Fibroblast of lung (primary cell): ENCODE results near the gene CEP78. TPM values are rescaled to one million over a fixed set of nuclear protein-coding genes. Genes with fewer than 3 reads are reported as not detected.
A peak's percentile ranks its signal among the peaks of the same experiment; 100 is the strongest.

Experiments used
- DNase-seq, 2 donors: peaks; one replicate each; pipeline versions ENCODE4 v3.0.0 to v3.0.0-alpha.2; 2010; ENCODE audit warnings: low read depth in 2 of 2
- H2AFZ ChIP-seq: 2 replicates; pipeline ENCODE4 v1.5.1; 2012; ENCODE audit warnings: low read length, control low read depth, inconsistent platforms
- H3K27ac ChIP-seq: 2 replicates; pipeline ENCODE4 v1.5.1; 2011; ENCODE audit warnings: low read length, control low read depth; ENCODE audit not compliant: insufficient read depth
- H3K27me3 ChIP-seq: 2 replicates; pipeline ENCODE4 v1.5.1; 2011; ENCODE audit warnings: mild to moderate bottlenecking, low read length; ENCODE audit not compliant: control insufficient read depth, insufficient read depth
- H3K36me3 ChIP-seq: 2 replicates; pipeline ENCODE4 v1.5.1; 2011; ENCODE audit warnings: low read length; ENCODE audit not compliant: control insufficient read depth, insufficient read depth
- H3K4me1 ChIP-seq: 2 replicates; pipeline ENCODE4 v1.5.1; 2011; ENCODE audit warnings: low read length; ENCODE audit not compliant: control insufficient read depth, insufficient read depth; ENCODE audit errors: extremely low read depth
- H3K4me2 ChIP-seq: 2 replicates; pipeline ENCODE4 v1.5.1; 2011; ENCODE audit warnings: low read length, control low read depth; ENCODE audit not compliant: insufficient read depth; ENCODE audit errors: extremely low read depth
- H3K4me3 ChIP-seq, 4 experiments: fragments of 200-600 bp in 1 of 4; sonication (generic) in 1 of 4; replicated peaks in 1 of 4; 2 replicates each; pipeline ENCODE4 v1.5.1; 2011 to 2016; ENCODE audit warnings: low read length in 4 of 4, low read depth in 3 of 4, mild to moderate bottlenecking in 3 of 4, control low read depth in 2 of 4, inconsistent platforms in 1 of 4, mixed read lengths in 1 of 4; ENCODE audit not compliant: insufficient read depth in 1 of 4; ENCODE audit errors: control extremely low read depth in 1 of 4
- H3K79me2 ChIP-seq: 2 replicates; pipeline ENCODE4 v1.5.1; 2012; ENCODE audit warnings: mild to moderate bottlenecking, low read length, inconsistent platforms; ENCODE audit not compliant: control insufficient read depth, insufficient read depth
- H3K9ac ChIP-seq: 2 replicates; pipeline ENCODE4 v1.5.1; 2011; ENCODE audit warnings: mild to moderate bottlenecking, low read length, control low read depth; ENCODE audit not compliant: insufficient read depth
- H3K9me3 ChIP-seq: 2 replicates; pipeline ENCODE4 v1.5.1; 2012; ENCODE audit warnings: low read depth, low read length; ENCODE audit not compliant: control insufficient read depth, insufficient read depth
- H4K20me1 ChIP-seq: 2 replicates; pipeline ENCODE4 v1.5.1; 2011; ENCODE audit warnings: low read length; ENCODE audit not compliant: control insufficient read depth, insufficient read depth; ENCODE audit errors: extremely low read depth
- CTCF ChIP-seq, 2 donors: IDR thresholded peaks in 1 of 2; conservative IDR thresholded peaks in 1 of 2; 1 replicate in 1 of 2; 2 replicates in 1 of 2; pipeline ENCODE4 v1.5.1; 2011 to 2012; ENCODE audit warnings: low read length in 2 of 2, control low read depth in 1 of 2, inconsistent platforms in 1 of 2, low read depth in 1 of 2, mild to moderate bottlenecking in 1 of 2
- EZH2 ChIP-seq: IDR thresholded peaks from 2 replicates; pipeline ENCODE4 v1.5.1; 2012; ENCODE audit warnings: low read length, control low read depth, mild to moderate bottlenecking; ENCODE audit errors: missing control alignments
- polyA plus RNA-seq, 2 donors: library from polyadenylated mRNA; depleted of rRNA in 1 of 2; stranded (reverse) in 1 of 2; unstranded in 1 of 2; fragments of >200 nt; gene quantifications; 2 replicates each; pipeline ENCODE4 v1.2.1, GENCODE V29; 2011 to 2012; ENCODE audit warnings: missing spikeins in 1 of 2
- total RNA-seq: library from RNA; depleted of rRNA; stranded (reverse); fragments of >200 nt; gene quantifications from 2 replicates; pipeline ENCODE4 v1.2.1, GENCODE V29; 2014

The CEP78 gene
- total and polyA plus RNA-seq, 2 donors (not counting 1 experiment from before 2014, with no cell fraction given), result 8.9 to 10.4 TPM

- Histone ChIP-seq H4K20me1 (no peaks in the 10 kb centered on the region), H2AFZ (no peak overlapping the region), H3K4me3 (no peak overlapping the region), H3K9ac (no peak overlapping the region), H3K27me3 (no peaks in the 10 kb centered on the region), H3K36me3 (no peaks in the 10 kb centered on the region), H3K4me2 (no peak overlapping the region), H3K9me3 (no peaks in the 10 kb centered on the region), H3K79me2 (no peaks in the 10 kb centered on the region), H3K4me1 (no peaks in the 10 kb centered on the region), H3K27ac (no peak overlapping the region)
- TF ChIP-seq CTCF (conservative IDR thresholded peaks at IDR 0.05 in 1 of 2, IDR thresholded peaks at IDR 0.05 in 1 of 2; ENCODE audit: low read depth in 1 of 2, low read length in 2 of 2) (no peak), EZH2 (no peak)
- no peak for DNase-seq
Measured at GRCh38 chr9:78214492-78214891, 21.4 kb upstream of the CEP78 start.

GRCh38 chr9:78215706-78216105 is 20.2 kb upstream of the CEP78 start:
- peak in 1 of 2 donors; percentile 80 for DNase-seq
- no peaks in the 10 kb centered on the region for H3K79me2 ChIP-seq

GRCh38 chr9:78218890-78219289 is 17.0 kb upstream of the CEP78 start:
- no peak overlapping the region for H2AFZ ChIP-seq
- H3K27ac ChIP-seq, result no peak overlapping the region
- H3K36me3 ChIP-seq, result no peaks in the 10 kb centered on the region
- TF ChIP-seq CTCF (conservative IDR thresholded peaks at IDR 0.05 in 1 of 2, IDR thresholded peaks at IDR 0.05 in 1 of 2; ENCODE audit: low read depth in 1 of 2, low read length in 2 of 2), result no peak
- no peak for TF ChIP-seq EZH2
- H3K4me3 ChIP-seq, result no peak overlapping the region
- H3K79me2 ChIP-seq, result no peaks in the 10 kb centered on the region
- H3K27me3 ChIP-seq, result no peaks in the 10 kb centered on the region
- no peaks in the 10 kb centered on the region for H3K4me1 ChIP-seq
- H3K9me3 ChIP-seq, result no peaks in the 10 kb centered on the region
- no peak overlapping the region for H3K9ac ChIP-seq
- no peak overlapping the region for H3K4me2 ChIP-seq
- DNase-seq, result no peak
- no peaks in the 10 kb centered on the region for H4K20me1 ChIP-seq

More at GRCh38 chr9:78215706-78216105, 20.2 kb upstream of the CEP78 start:
- Histone ChIP-seq H3K27ac (no peak overlapping the region), H3K9ac (no peak overlapping the region), H3K4me2 (no peak overlapping the region), H4K20me1 (no peaks in the 10 kb centered on the region), H3K36me3 (no peaks in the 10 kb centered on the region), H3K9me3 (no peaks in the 10 kb centered on the region), H2AFZ (no peak overlapping the region), H3K4me1 (no peaks in the 10 kb centered on the region), H3K4me3 (no peak overlapping the region), H3K27me3 (no peaks in the 10 kb centered on the region)
- no peak for TF ChIP-seq EZH2
- no peak for TF ChIP-seq CTCF (conservative IDR thresholded peaks at IDR 0.05 in 1 of 2, IDR thresholded peaks at IDR 0.05 in 1 of 2; ENCODE audit: low read depth in 1 of 2, low read length in 2 of 2)
